ENCODE measurements around the gene CDK19.

DNA sequence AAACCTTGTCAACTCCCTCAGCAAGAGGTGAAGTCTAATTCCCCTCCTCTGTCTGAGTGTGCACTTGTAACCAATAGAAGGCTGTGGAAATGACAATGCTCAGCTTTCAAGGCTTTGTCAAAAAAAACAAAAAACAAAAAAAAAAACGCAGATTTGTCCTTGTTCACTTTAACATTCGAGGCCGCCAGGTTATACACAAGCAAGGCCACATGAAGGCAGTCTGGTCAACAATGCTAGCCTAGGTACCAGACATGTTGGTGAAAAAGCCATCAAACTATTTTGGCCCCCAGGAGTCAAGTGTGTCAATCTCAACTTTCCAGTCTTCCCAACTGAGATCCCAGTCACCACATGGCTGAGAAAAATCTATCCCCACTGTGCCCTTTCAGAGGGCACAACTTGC lies 92.3 kb downstream of the CDK19 start:
- TF ChIP-seq POLR2A (IDR thresholded peaks at IDR 0.05; ENCODE audit: low read length) (no peak), GATA1 (IDR thresholded peaks at IDR 0.05; ENCODE audit: low read depth, low read length) (no peak)

All from erythroblast (primary cell).